M059J (cell line): ENCODE data around the gene PRPSAP2. TPM values are rescaled to one million over a fixed set of nuclear protein-coding genes. Genes with fewer than 3 reads are reported as not detected.

Source experiments
- total RNA-seq: library from RNA; depleted of rRNA; stranded (reverse); fragments of >200 nt; shearing (Covaris generic); gene quantifications from 2 replicates; pipeline ENCODE4 v1.2.3, GENCODE V29; 2014; rRNA removed

PRPSAP2 gene
- total RNA-seq, 1 experiment from 2014 or later = 50.3 TPM

Other genes with a start within 250 kb of the PRPSAP2 start
- gene TBC1D28, start 213.7 kb upstream of the PRPSAP2 start, total RNA-seq = not detected in 2 replicates
- gene FOXO3B, start 175.8 kb upstream of the PRPSAP2 start, total RNA-seq = 0.22 and 2.5 TPM in 2 replicates
- gene FBXW10, start 114.1 kb upstream of the PRPSAP2 start, total RNA-seq = 0.07 TPM in 1 of 2 replicates, not detected in the other
- gene TVP23B, start 76.9 kb upstream of the PRPSAP2 start, total RNA-seq = 58.0 and 58.7 TPM in 2 replicates
- gene SLC5A10, start 94.0 kb downstream of the PRPSAP2 start, total RNA-seq = 0.27 TPM in 1 of 2 replicates, not detected in the other
- 6.5 and 15.0 TPM in 2 replicates for gene FAM83G, start 146.6 kb downstream of the PRPSAP2 start, total RNA-seq
- gene GRAP, start 188.8 kb downstream of the PRPSAP2 start, total RNA-seq = 0.07 and 0.59 TPM in 2 replicates